HepG2 (cell line): ENCODE measurements around the gene PALM. TPM values are rescaled to one million over a fixed set of nuclear protein-coding genes. Genes with fewer than 3 reads are reported as not detected.
A peak's percentile ranks its signal among the peaks of the same experiment; 100 is the strongest.

Source experiments
- AGO2 ChIP-seq: fragments of 200-400 bp; formaldehyde crosslinking; optimal IDR thresholded peaks from 2 replicates; pipeline ENCODE3; 2017; ENCODE audit warnings: mild to moderate bottlenecking, low read depth, low read length, moderate library complexity
- ASH2L ChIP-seq: fragments of 300-600, 200-600 bp; sonication (generic); IDR thresholded peaks from 2 replicates; pipeline ENCODE4 v1.7.0; 2017; ENCODE audit warnings: low read depth, mild to moderate bottlenecking, moderate library complexity, mixed read lengths, low read length; ENCODE audit not compliant: insufficient read length
- ATF5 ChIP-seq: sonication (generic); formaldehyde crosslinking; IDR thresholded peaks from 2 replicates; pipeline ENCODE4 v1.4.0; 2020; ENCODE audit warnings: mild to moderate bottlenecking, low read depth, missing genetic modification reagents
- ATF7 ChIP-seq, 2 experiments: fragments of 450-650 bp in 1 of 2; sonication (generic) in 1 of 2; formaldehyde crosslinking in 1 of 2; IDR thresholded peaks; 2 replicates each; pipeline versions ENCODE4 v1.4.0 to v1.6.1; 2016 to 2020; ENCODE audit warnings: antibody characterized with exemption in 1 of 2, mild to moderate bottlenecking in 1 of 2, missing genetic modification reagents in 1 of 2
- BHLHE40 ChIP-seq: IDR thresholded peaks from 2 replicates; pipeline ENCODE4 v1.6.1; 2011; ENCODE audit warnings: low read length, improper control_type of control experiment
- DNMT3B ChIP-seq: conservative IDR thresholded peaks from 2 replicates; pipeline ENCODE4 v1.6.1; 2016; ENCODE audit warnings: missing biosample characterization, control low read depth
- EED ChIP-seq: sonication (generic); formaldehyde crosslinking; IDR thresholded peaks from 2 replicates; pipeline ENCODE4 v1.5.0; 2020; ENCODE audit warnings: mild to moderate bottlenecking, missing genetic modification reagents
- EHMT2 ChIP-seq: fragments of 200-600 bp; sonication (generic); IDR thresholded peaks from 2 replicates; pipeline ENCODE4 v1.7.0; 2017; ENCODE audit warnings: antibody characterized with exemption, low read depth, low read length, borderline replicate concordance
- EZH2 ChIP-seq: conservative IDR thresholded peaks from 2 replicates; pipeline ENCODE4 v1.6.1; 2012; ENCODE audit warnings: mild to moderate bottlenecking, low read depth, low read length, moderate library complexity
- GATAD1 ChIP-seq: IDR thresholded peaks from 2 replicates; pipeline ENCODE4 v1.6.1; 2016; ENCODE audit warnings: missing genetic modification reagents, missing compliant biosample characterization
- HES4 ChIP-seq: sonication (generic); formaldehyde crosslinking; IDR thresholded peaks from 2 replicates; pipeline ENCODE4 v1.9.0; 2021; ENCODE audit warnings: mild to moderate bottlenecking, missing genetic modification reagents, borderline replicate concordance
- MAZ ChIP-seq, 2 experiments: sonication (generic) in 1 of 2; formaldehyde crosslinking in 1 of 2; IDR thresholded peaks; 2 replicates each; pipeline versions ENCODE4 v1.5.0 to v1.6.1; 2012 to 2020; ENCODE audit warnings: low read depth in 2 of 2, mild to moderate bottlenecking in 2 of 2, borderline replicate concordance in 1 of 2, improper control_type of control experiment in 1 of 2, low read length in 1 of 2, missing genetic modification reagents in 1 of 2, moderate library complexity in 1 of 2
- MEIS1 ChIP-seq: sonication (generic); formaldehyde crosslinking; IDR thresholded peaks from 2 replicates; pipeline ENCODE4 v1.9.0; 2021; ENCODE audit warnings: mild to moderate bottlenecking, missing genetic modification reagents, moderate library complexity, borderline replicate concordance
- PHF8 ChIP-seq: sonication (generic); formaldehyde crosslinking; IDR thresholded peaks from 2 replicates; pipeline ENCODE4 v1.5.0; 2020; ENCODE audit warnings: missing genetic modification reagents
- POGZ ChIP-seq: sonication (generic); formaldehyde crosslinking; IDR thresholded peaks from 2 replicates; pipeline ENCODE4 v1.4.0; 2020; ENCODE audit warnings: mild to moderate bottlenecking, missing genetic modification reagents
- SNAPC5 ChIP-seq: sonication (generic); formaldehyde crosslinking; IDR thresholded peaks from 2 replicates; pipeline ENCODE4 v1.8.1; 2023; ENCODE audit warnings: mild to moderate bottlenecking, missing genetic modification reagents, borderline replicate concordance
- SOX6 ChIP-seq, 2 experiments: fragments of 450-650 bp in 1 of 2; sonication (generic) in 1 of 2; formaldehyde crosslinking in 1 of 2; IDR thresholded peaks; 2 replicates each; pipeline versions ENCODE4 v1.4.0 to v1.6.1; 2017 to 2020; ENCODE audit warnings: antibody characterized with exemption in 1 of 2, mild to moderate bottlenecking in 1 of 2, missing genetic modification reagents in 1 of 2
- SP5 ChIP-seq: IDR thresholded peaks from 2 replicates; pipeline ENCODE4 v1.6.1; 2016; ENCODE audit warnings: low read depth, borderline replicate concordance
- SPEN ChIP-seq: sonication (generic); formaldehyde crosslinking; IDR thresholded peaks from 2 replicates; pipeline ENCODE4 v1.5.1; 2020; ENCODE audit warnings: low read depth, mild to moderate bottlenecking, missing genetic modification reagents
- TARDBP ChIP-seq: sonication (generic); formaldehyde crosslinking; IDR thresholded peaks from 2 replicates; pipeline ENCODE4 v1.8.0; 2022; ENCODE audit warnings: mild to moderate bottlenecking, missing genetic modification reagents
- TRIM22 ChIP-seq: fragments of 450-650 bp; IDR thresholded peaks from 2 replicates; pipeline ENCODE4 v1.6.1; 2017
- ZNF18 ChIP-seq: sonication (generic); formaldehyde crosslinking; IDR thresholded peaks from 2 replicates; pipeline ENCODE4 v1.8.0; 2022; ENCODE audit warnings: mild to moderate bottlenecking, missing genetic modification reagents; ENCODE audit not compliant: insufficient replicate concordance
- ZNF232 ChIP-seq: sonication (generic); formaldehyde crosslinking; IDR thresholded peaks from 2 replicates; pipeline ENCODE4 v1.4.0; 2020; ENCODE audit warnings: missing genetic modification reagents, borderline replicate concordance
- ZNF441 ChIP-seq: sonication (generic); formaldehyde crosslinking; IDR thresholded peaks from 2 replicates; pipeline ENCODE4 v1.7.0; 2021; ENCODE audit warnings: missing genetic modification reagents, borderline replicate concordance
- ZNF550 ChIP-seq: sonication (generic); formaldehyde crosslinking; IDR thresholded peaks from 2 replicates; pipeline ENCODE4 v1.4.0; 2020; ENCODE audit warnings: mild to moderate bottlenecking, missing genetic modification reagents, borderline replicate concordance
- ZNF678 ChIP-seq: sonication (generic); formaldehyde crosslinking; IDR thresholded peaks from 2 replicates; pipeline ENCODE4 v1.4.0; 2020; ENCODE audit warnings: mild to moderate bottlenecking, missing genetic modification reagents
- ZNF768 ChIP-seq: sonication (generic); formaldehyde crosslinking; IDR thresholded peaks from 2 replicates; pipeline ENCODE4 v1.4.0; 2020; ENCODE audit warnings: missing genetic modification reagents
- ZNF850 ChIP-seq: sonication (generic); formaldehyde crosslinking; conservative IDR thresholded peaks from 2 replicates; pipeline ENCODE4 v1.9.0; 2021; ENCODE audit warnings: mild to moderate bottlenecking, missing genetic modification reagents
- polyA plus RNA-seq, 8 experiments: library from polyadenylated mRNA; depleted of rRNA in 3 of 8; stranded (reverse) in 7 of 8; unstranded in 1 of 8; fragments of >200 nt; fragmentation: Illumina TruSeq in 4 of 8; extraction: Trizol in 4 of 8; gene quantifications; 2 replicates each; pipeline versions ENCODE4 v1.2.1 to v1.2.3, GENCODE V29; 2011 to 2016; ENCODE audit warnings: low read depth in 4 of 8, missing spikeins in 1 of 8, mixed read lengths in 1 of 8; ENCODE audit not compliant: insufficient read depth in 1 of 8
- total RNA-seq, 5 experiments: library from RNA; depleted of rRNA; stranded (reverse); fragments of >200 nt; fragmentation: Illumina TruSeq; extraction: Trizol; gene quantifications; 2 replicates each; pipeline ENCODE4 v1.2.3, GENCODE V29; 2016; ENCODE audit warnings: low read depth in 1 of 5

PALM gene
- total and polyA plus RNA-seq, 2 of the 13 experiments (the other 11 are each of a cell fraction or from before 2014, with no cell fraction given) = 4.0 to 9.7 TPM

- TF ChIP-seq ZNF18 (CRISPR knock-in tag) (no peak), MAZ (IDR thresholded peaks at IDR 0.05; ENCODE audit: borderline replicate concordance, low read depth, low read length) (no peak), MAZ (CRISPR knock-in tag; IDR thresholded peaks at IDR 0.05; ENCODE audit: low read depth) (no peak), ZNF678 (no peak), ZNF550 (CRISPR knock-in tag) (0 out of 2 replicates have a peak, but pooled peaks have one; percentile 10), ZNF768 (no peak), AGO2 (no peak), ZNF441 (CRISPR knock-in tag) (no peak), EZH2 (no peak), TRIM22 (no peak), DNMT3B (CRISPR knock-in tag) (no peak), SPEN (no peak), ASH2L (no peak), ZNF850 (CRISPR knock-in tag) (no peak), GATAD1 (CRISPR knock-in tag) (no peak), SOX6 (IDR thresholded peaks at IDR 0.05) (no peak), SOX6 (CRISPR knock-in tag; IDR thresholded peaks at IDR 0.05) (no peak), POGZ (CRISPR knock-in tag) (no peak), SP5 (CRISPR knock-in tag) (no peak), ATF7 (IDR thresholded peaks at IDR 0.05) (no peak), ATF7 (CRISPR knock-in tag; IDR thresholded peaks at IDR 0.05) (no peak), PHF8 (CRISPR knock-in tag) (peak; percentile 59; the same call in 1 of the 2 replicates), HES4 (no peak), EHMT2 (no peak), SNAPC5 (CRISPR knock-in tag) (no peak), TARDBP (CRISPR knock-in tag) (0 out of 2 replicates have a peak, but pooled peaks have one; percentile 9), ATF5 (CRISPR knock-in tag) (no peak), BHLHE40 (no peak), ZNF232 (CRISPR knock-in tag) (no peak), MEIS1 (no peak), EED (CRISPR knock-in tag) (no peak)
Observed at GRCh38 chr19:703329-703650, 5.4 kb upstream of the PALM start (continued).
